PFSK-1 (cell line): ENCODE measurements around the gene NFIA.

ENCODE experiments used
- FOXP2 ChIP-seq: optimal IDR thresholded peaks from 2 replicates; pipeline ENCODE3; 2011; ENCODE audit warnings: borderline replicate concordance, control low read depth, inconsistent platforms; ENCODE audit not compliant: insufficient read depth; ENCODE audit errors: extremely low read length, extremely low read depth
- POLR2AphosphoS5 ChIP-seq: IDR thresholded peaks from 2 replicates; pipeline ENCODE4 v1.6.1; 2012; ENCODE audit warnings: low read depth, mild to moderate bottlenecking, control low read depth, low read length, moderate library complexity
- TF ChIP-seq, protein P1 (sequence below), 2 experiments: IDR thresholded peaks; 2 replicates each; pipeline versions ENCODE4 v1.6.1 to v1.8.0; 2011 to 2012; ENCODE audit warnings: low read depth in 2 of 2, low read length in 2 of 2, control low read depth in 1 of 2, inconsistent platforms in 1 of 2, mild to moderate bottlenecking in 1 of 2, moderate library complexity in 1 of 2; ENCODE audit not compliant: insufficient read depth in 1 of 2

DNA sequence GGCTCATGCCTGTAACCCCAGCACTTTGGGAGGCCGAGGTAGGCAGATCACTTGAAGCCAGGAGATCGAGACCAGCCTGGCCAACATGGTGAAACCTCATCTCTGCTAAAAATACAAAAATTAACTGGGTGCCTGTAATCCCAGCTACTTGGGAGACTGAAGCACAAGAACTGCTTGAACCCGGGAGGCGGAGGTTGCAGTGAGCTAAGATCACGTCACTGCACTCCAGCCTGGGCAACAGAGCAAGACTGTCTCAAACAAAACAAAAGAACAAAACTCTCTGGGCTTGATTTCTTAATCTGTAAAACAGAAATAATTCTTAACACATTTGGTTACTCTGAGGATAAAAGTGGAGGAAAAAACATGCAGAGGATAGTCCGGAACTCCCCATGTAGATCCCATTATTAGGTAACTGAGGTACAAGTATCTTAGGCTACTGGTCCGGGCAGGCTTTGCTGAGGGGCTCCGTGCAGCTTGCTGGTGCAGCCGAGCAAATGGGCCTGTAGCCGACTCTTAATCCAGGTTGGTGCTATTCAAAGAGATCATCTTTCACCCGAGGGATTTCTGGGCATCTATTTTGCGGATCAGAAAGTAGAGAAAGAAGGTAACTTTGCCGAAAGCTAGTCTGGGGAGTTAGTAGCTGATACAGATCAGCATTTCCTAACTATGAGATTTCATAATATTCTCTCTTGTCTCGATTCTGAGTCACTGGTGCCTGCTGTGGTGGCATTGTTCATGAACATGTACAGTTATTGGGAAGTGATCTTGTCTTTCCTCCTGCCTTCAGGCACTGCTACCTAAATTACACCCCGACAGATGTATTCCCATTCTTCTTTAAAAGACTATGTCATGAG, 56.8 kb downstream of the NFIA start:
- TF ChIP-seq, protein P1, sequence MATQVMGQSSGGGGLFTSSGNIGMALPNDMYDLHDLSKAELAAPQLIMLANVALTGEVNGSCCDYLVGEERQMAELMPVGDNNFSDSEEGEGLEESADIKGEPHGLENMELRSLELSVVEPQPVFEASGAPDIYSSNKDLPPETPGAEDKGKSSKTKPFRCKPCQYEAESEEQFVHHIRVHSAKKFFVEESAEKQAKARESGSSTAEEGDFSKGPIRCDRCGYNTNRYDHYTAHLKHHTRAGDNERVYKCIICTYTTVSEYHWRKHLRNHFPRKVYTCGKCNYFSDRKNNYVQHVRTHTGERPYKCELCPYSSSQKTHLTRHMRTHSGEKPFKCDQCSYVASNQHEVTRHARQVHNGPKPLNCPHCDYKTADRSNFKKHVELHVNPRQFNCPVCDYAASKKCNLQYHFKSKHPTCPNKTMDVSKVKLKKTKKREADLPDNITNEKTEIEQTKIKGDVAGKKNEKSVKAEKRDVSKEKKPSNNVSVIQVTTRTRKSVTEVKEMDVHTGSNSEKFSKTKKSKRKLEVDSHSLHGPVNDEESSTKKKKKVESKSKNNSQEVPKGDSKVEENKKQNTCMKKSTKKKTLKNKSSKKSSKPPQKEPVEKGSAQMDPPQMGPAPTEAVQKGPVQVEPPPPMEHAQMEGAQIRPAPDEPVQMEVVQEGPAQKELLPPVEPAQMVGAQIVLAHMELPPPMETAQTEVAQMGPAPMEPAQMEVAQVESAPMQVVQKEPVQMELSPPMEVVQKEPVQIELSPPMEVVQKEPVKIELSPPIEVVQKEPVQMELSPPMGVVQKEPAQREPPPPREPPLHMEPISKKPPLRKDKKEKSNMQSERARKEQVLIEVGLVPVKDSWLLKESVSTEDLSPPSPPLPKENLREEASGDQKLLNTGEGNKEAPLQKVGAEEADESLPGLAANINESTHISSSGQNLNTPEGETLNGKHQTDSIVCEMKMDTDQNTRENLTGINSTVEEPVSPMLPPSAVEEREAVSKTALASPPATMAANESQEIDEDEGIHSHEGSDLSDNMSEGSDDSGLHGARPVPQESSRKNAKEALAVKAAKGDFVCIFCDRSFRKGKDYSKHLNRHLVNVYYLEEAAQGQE (IDR thresholded peaks at IDR 0.05; ENCODE audit: insufficient read depth in 1 of 2, low read depth in 2 of 2, low read length in 2 of 2) = 0 out of 4 replicates have a peak, but pooled peaks of 1 of the 2 experiments have one; percentile 22
- no peak for TF ChIP-seq POLR2AphosphoS5
- TF ChIP-seq FOXP2 = no peak
